B cell (primary cell): Measurements from ENCODE around the gene PRAC2.

ENCODE experiments used
- EZH2 ChIP-seq: IDR thresholded peaks from 2 replicates; pipeline ENCODE4 v1.6.1; 2012; ENCODE audit warnings: borderline replicate concordance, low read depth, mild to moderate bottlenecking, moderate library complexity, low read length; ENCODE audit not compliant: insufficient read depth, poor library complexity, severe bottlenecking
- TF ChIP-seq, protein P1 (sequence below): fragments of 200-600 bp; IDR thresholded peaks from one replicate; pipeline ENCODE4 v1.8.0; 2022; ENCODE audit warnings: antibody characterized with exemption, mild to moderate bottlenecking

DNA sequence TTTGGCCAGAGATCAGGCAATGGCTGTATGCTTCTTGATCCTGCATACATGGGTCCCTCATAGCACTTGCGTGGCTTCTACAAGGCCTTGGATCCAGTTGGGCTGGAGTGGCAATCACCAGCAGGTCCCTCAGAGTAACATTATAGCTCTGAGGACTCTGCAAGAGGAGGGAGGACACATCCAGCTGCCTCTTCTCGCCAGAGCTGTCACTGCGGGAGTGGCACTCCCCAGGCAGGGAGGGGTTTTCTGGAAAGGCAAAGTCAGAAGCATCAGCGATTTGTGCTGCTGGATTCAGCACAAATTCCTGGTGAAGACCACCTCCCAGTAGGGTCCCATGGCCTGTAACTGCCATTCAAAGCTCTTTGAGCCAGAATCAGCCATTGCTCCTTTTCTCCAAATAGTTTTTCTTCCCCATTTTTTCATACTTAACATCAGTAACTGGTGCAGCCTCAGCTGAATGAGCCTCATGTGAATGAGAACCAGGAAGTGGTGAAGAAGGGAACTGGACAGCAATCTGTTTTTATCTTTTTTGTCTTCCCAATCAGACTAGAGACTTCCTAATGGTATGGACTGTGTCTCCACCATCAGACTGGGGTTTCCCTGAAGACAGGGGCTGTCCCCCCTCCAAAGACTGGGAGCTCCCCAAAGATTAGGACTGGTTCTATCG lies 46.2 kb downstream of the PRAC2 start:
- TF ChIP-seq, protein P1, sequence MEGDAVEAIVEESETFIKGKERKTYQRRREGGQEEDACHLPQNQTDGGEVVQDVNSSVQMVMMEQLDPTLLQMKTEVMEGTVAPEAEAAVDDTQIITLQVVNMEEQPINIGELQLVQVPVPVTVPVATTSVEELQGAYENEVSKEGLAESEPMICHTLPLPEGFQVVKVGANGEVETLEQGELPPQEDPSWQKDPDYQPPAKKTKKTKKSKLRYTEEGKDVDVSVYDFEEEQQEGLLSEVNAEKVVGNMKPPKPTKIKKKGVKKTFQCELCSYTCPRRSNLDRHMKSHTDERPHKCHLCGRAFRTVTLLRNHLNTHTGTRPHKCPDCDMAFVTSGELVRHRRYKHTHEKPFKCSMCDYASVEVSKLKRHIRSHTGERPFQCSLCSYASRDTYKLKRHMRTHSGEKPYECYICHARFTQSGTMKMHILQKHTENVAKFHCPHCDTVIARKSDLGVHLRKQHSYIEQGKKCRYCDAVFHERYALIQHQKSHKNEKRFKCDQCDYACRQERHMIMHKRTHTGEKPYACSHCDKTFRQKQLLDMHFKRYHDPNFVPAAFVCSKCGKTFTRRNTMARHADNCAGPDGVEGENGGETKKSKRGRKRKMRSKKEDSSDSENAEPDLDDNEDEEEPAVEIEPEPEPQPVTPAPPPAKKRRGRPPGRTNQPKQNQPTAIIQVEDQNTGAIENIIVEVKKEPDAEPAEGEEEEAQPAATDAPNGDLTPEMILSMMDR = no peak
- no peak for TF ChIP-seq EZH2
